Thoracic aorta (tissue), 2 donors: Measurements from ENCODE around the gene PEX5. TPM values are rescaled to one million over a fixed set of nuclear protein-coding genes. Genes with fewer than 3 reads are reported as not detected.
"Not testable (repeated sequence)": the region's sequence is repeated elsewhere in the genome, so short reads cannot be mapped to it uniquely, and the experiment has no call there.

Experiments
- ATAC-seq: fragments of 150-250 bp; one replicate; pipeline ENCODE4 v1.8.0; 2017; ENCODE audit warnings: low read depth; ENCODE audit not compliant: insufficient number of reproducible peaks, low FRiP score
- DNase-seq: peaks from one replicate; pipeline ENCODE4 v3.0.0-alpha.2; 2020; ENCODE audit warnings: low spot score
- H3K27ac ChIP-seq, 2 donors: fragments of 200-600 bp; sonication (generic); 1 replicate in 1 of 2; 2 replicates in 1 of 2; pipeline ENCODE4 v1.5.1; 2016; ENCODE audit warnings: mild to moderate bottlenecking in 2 of 2, moderate library complexity in 2 of 2
- H3K27me3 ChIP-seq: fragments of 200-600 bp; sonication (generic); replicated peaks from 2 replicates; pipeline ENCODE4 v1.6.0; 2016; ENCODE audit warnings: mild to moderate bottlenecking; ENCODE audit not compliant: insufficient read depth
- H3K36me3 ChIP-seq: fragments of 200-600 bp; sonication (generic); one replicate; pipeline ENCODE4 v1.5.1; 2016
- H3K4me1 ChIP-seq, 2 donors: fragments of 200-600 bp; sonication (generic); 1 replicate in 1 of 2; 2 replicates in 1 of 2; pipeline versions ENCODE4 v1.5.1 to v1.6.0; 2016; ENCODE audit warnings: low read depth in 2 of 2, mild to moderate bottlenecking in 1 of 2; ENCODE audit not compliant: control insufficient read depth in 1 of 2
- H3K4me3 ChIP-seq: fragments of 200-600 bp; sonication (generic); 2 replicates; pipeline ENCODE4 v1.5.1; 2016; ENCODE audit warnings: mild to moderate bottlenecking
- H3K9me3 ChIP-seq: fragments of 200-600 bp; sonication (generic); 2 replicates; pipeline ENCODE4 v1.5.1; 2016
- total RNA-seq, 2 donors: library from RNA; depleted of rRNA; stranded (reverse); fragments of >200 nt; gene quantifications; one replicate each; pipeline versions ENCODE4 v1.1.0 to v1.2.3, GENCODE V29; 2016
- TF ChIP-seq, protein P1 (sequence below): fragments of 200-600 bp; sonication (generic); IDR thresholded peaks from one replicate; pipeline ENCODE4 v1.5.1; 2019; ENCODE audit warnings: antibody characterized with exemption

PEX5 gene
- total RNA-seq, 2 donors from 2014 or later = 34.5 to 42.2 TPM

DNA sequence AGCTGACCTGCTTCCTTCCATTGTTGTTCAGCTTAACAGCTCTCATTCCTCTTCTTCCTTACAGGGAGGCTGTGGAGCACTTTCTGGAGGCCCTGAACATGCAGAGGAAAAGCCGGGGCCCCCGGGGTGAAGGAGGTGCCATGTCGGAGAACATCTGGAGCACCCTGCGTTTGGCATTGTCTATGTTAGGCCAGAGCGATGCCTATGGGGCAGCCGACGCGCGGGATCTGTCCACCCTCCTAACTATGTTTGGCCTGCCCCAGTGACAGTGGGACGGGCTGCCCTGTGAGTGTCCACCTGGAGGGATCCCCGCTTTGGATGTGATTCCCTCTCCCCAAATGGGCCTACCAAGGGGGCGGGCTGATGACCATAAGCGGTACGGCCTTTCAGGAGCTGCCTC is 20.5 kb downstream of the PEX5 start:
- no peaks in the 10 kb centered on the region for H3K4me1 ChIP-seq
- no peak for ATAC-seq
- no peak overlapping the region for H3K27ac ChIP-seq
- peaks cover 3% of the 10 kb centered on the region for H3K9me3 ChIP-seq
- H3K27me3 ChIP-seq = no peaks in the 10 kb centered on the region
- no peak for DNase-seq
- peaks cover 44% of the 10 kb centered on the region for H3K36me3 ChIP-seq
- H3K4me3 ChIP-seq = no peak overlapping the region
- TF ChIP-seq, protein P1, sequence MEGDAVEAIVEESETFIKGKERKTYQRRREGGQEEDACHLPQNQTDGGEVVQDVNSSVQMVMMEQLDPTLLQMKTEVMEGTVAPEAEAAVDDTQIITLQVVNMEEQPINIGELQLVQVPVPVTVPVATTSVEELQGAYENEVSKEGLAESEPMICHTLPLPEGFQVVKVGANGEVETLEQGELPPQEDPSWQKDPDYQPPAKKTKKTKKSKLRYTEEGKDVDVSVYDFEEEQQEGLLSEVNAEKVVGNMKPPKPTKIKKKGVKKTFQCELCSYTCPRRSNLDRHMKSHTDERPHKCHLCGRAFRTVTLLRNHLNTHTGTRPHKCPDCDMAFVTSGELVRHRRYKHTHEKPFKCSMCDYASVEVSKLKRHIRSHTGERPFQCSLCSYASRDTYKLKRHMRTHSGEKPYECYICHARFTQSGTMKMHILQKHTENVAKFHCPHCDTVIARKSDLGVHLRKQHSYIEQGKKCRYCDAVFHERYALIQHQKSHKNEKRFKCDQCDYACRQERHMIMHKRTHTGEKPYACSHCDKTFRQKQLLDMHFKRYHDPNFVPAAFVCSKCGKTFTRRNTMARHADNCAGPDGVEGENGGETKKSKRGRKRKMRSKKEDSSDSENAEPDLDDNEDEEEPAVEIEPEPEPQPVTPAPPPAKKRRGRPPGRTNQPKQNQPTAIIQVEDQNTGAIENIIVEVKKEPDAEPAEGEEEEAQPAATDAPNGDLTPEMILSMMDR = no peak

DNA sequence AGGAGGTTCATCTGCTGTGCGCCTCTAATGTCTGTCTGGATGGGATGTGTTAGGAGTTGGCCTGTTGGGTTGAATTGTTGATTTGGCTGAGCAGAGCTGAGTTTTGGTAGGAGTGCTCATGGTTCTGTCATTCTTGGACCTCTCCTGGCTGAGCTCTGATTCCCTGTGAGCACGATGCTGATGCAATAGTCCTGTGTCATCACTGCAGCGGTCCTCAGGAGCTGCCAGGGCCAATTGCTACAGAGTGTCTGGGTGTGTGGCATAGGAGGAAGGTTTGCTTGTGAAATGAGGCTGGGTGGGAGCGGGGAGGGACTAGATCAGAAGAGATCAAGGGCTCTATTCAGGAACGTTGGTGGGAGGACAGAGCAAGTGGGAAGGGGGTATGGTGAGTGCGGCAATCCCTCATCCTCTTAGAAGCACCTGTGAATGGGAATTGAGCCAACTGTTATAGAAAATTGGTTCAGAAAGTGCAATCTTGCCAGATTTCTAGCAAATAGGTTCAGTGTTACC is 21.2 kb downstream of the PEX5 start:
- no peak for DNase-seq
- Histone ChIP-seq H3K4me1 (no peaks in the 10 kb centered on the region), H3K27ac (no peak overlapping the region), H3K27me3 (no peaks in the 10 kb centered on the region), H3K4me3 (no peak overlapping the region), H3K9me3 (peaks cover 3% of the 10 kb centered on the region), H3K36me3 (peaks cover 44% of the 10 kb centered on the region)
- ATAC-seq = no peak
- TF ChIP-seq, protein P1 = no peak

DNA sequence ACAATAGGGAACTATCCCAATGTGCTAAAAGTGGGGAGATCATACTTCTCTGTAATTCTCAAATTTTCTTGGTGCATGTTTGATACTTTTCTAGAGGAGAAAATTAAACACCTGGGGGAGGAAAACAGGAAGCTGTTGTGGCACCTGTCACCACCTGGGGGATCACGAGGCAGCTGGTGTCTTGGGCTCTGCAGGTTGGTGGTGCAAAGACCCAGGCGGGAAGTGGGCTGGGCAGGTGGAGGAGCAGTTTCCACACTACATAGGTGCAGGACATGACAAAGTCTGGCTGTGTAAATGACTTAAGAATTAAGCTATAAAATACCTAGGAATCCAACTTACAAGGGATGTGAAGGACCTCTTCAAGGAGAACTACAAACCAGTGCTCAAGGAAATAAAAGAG is 23.2 kb downstream of the PEX5 start:
- no peak overlapping the region for H3K4me3 ChIP-seq
- no peaks in the 10 kb centered on the region for H3K4me1 ChIP-seq
- no peaks in the 10 kb centered on the region for H3K27me3 ChIP-seq
- H3K27ac ChIP-seq = no peak overlapping the region
- ATAC-seq (no peak), DNase-seq (no peak)
- TF ChIP-seq, protein P1 = no peak
- H3K9me3 ChIP-seq = peaks cover 3% of the 10 kb centered on the region
- H3K36me3 ChIP-seq = peaks cover 36% of the 10 kb centered on the region

DNA sequence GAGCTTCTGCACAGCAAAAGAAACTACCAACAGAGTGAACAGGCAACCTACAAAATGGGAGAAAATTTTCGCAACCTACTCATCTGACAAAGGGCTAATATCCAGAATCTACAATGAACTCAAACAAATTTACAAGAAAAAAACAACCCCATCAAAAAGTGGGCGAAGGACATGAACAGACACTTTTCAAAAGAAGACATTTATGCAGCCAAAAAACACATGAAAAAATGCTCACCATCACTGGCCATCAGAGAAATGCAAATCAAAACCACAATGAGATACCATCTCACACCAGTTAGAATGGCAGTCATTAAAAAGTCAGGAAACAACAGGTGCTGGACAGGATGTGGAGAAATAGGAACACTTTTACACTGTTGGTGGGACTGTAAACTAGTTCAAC is 24.3 kb downstream of the PEX5 start:
- peaks cover 25% of the 10 kb centered on the region for H3K36me3 ChIP-seq
- not testable (repeated sequence) for ATAC-seq, H3K4me3 ChIP-seq, H3K4me1 ChIP-seq, H3K27me3 ChIP-seq, DNase-seq, H3K27ac ChIP-seq, H3K9me3 ChIP-seq

DNA sequence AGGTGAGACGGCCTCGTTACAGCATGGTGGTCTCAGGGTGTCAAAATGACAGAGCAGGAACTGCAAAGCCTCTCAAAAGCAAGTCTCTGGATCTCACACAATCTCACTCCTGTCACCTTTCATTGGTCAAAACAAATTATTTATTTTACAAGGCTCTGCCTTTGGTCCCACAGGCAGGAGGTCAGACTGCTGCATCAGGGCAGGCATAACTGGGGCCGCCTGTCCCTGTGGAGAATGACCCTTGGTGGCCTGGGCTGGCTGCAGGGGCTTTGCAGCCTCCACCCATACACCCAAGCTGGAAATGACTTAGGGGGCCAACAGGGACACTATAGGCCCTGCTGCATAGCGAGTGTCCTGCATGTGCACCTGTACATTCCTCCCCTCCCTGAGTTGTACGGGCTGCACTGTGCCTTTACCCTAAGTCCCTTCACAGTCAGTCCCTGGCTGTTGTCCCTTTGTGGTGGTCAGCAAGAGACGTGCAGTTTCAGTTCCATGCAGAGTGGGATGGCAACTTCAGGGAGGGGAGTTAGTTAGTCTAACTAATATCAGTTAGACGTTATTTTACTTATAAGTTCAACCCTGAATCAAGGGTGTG is 28.1 kb downstream of the PEX5 start:
- ATAC-seq (no peak), DNase-seq (no peak)
- Histone ChIP-seq H3K4me3 (no peak overlapping the region), H3K9me3 (peaks cover 2% of the 10 kb centered on the region), H3K4me1 (no peaks in the 10 kb centered on the region), H3K27ac (no peak overlapping the region), H3K36me3 (no peaks in the 10 kb centered on the region), H3K27me3 (no peaks in the 10 kb centered on the region)
- TF ChIP-seq, protein P1 = no peak
